Panc1 (cell line): Measurements from ENCODE around the gene AGAP1. TPM values are rescaled to one million over a fixed set of nuclear protein-coding genes. Genes with fewer than 3 reads are reported as not detected.

Experiments
- ATAC-seq: fragments of 200-7000 bp; cut with Tn5 transposase; 2 replicates; pipeline ENCODE4 v1.9.1; 2020; ENCODE audit warnings: mild to moderate bottlenecking, moderate library complexity
- BruUV-seq: library from RNA; stranded (reverse); fragments of 400-500 nt; replicated peaks from 2 replicates; lab custom pipeline; 2021; lab: Mats Ljungman, UMichigan
- CTCF ChIA-PET: fragments of 300-600 bp; sonication (Branson Sonifier 250); formaldehyde crosslinking; loops from one replicate; lab custom pipeline; 2022; ENCODE audit warnings: antibody characterized with exemption; lab: Charles Lee
- POLR2A ChIA-PET: fragments of 300-600 bp; sonication (Branson Sonifier 250); formaldehyde crosslinking; loops from one replicate; lab custom pipeline; 2022; ENCODE audit warnings: antibody characterized with exemption; lab: Charles Lee
- DNase-seq: peaks from one replicate; pipeline ENCODE4 v3.0.0-alpha.2; 2010; ENCODE audit warnings: low read depth, low spot score
- H3K27ac ChIP-seq: 2 replicates; pipeline ENCODE4 v1.5.1; 2011; ENCODE audit warnings: mild to moderate bottlenecking, low read length, inconsistent platforms
- H3K27me3 ChIP-seq: fragments of 200-500 bp; sonication (Bioruptor generic); 2 replicates; pipeline ENCODE4 v1.6.0; 2014; ENCODE audit warnings: low read length, inconsistent platforms; ENCODE audit not compliant: control insufficient read depth, insufficient read depth
- H3K36me3 ChIP-seq: fragments of 200-500 bp; sonication (Bioruptor generic); 2 replicates; pipeline ENCODE4 v1.5.1; 2014; ENCODE audit warnings: inconsistent platforms, mild to moderate bottlenecking, low read length, moderate library complexity; ENCODE audit not compliant: control insufficient read depth, insufficient read depth
- H3K4me1 ChIP-seq: 2 replicates; pipeline ENCODE4 v1.5.1; 2011; ENCODE audit warnings: inconsistent platforms, mild to moderate bottlenecking, low read length, moderate library complexity; ENCODE audit not compliant: control insufficient read depth, insufficient read depth
- H3K4me3 ChIP-seq, 2 experiments: 2 replicates each; pipeline ENCODE4 v1.5.1; 2011 to 2012; ENCODE audit warnings: low read depth in 2 of 2, low read length in 2 of 2, mild to moderate bottlenecking in 2 of 2, inconsistent platforms in 1 of 2, moderate library complexity in 1 of 2
- H3K9me3 ChIP-seq: fragments of 200-500 bp; sonication (Bioruptor generic); 2 replicates; pipeline ENCODE4 v1.5.1; 2014; ENCODE audit warnings: low read depth, mild to moderate bottlenecking, inconsistent platforms, low read length, moderate library complexity; ENCODE audit not compliant: control insufficient read depth, insufficient read depth
- CTCF ChIP-seq: fragments of 450-650 bp; IDR thresholded peaks from 2 replicates; pipeline ENCODE4 v1.5.1; 2017; ENCODE audit warnings: mild to moderate bottlenecking
- POLR2AphosphoS5 ChIP-seq: IDR thresholded peaks from 2 replicates; pipeline ENCODE4 v1.6.1; 2012; ENCODE audit warnings: mild to moderate bottlenecking, low read depth, low read length, moderate library complexity
- SIN3A ChIP-seq: IDR thresholded peaks from 2 replicates; pipeline ENCODE4 v1.6.1; 2012; ENCODE audit warnings: low read depth, mild to moderate bottlenecking, low read length, moderate library complexity, borderline replicate concordance; ENCODE audit not compliant: insufficient read depth
- TCF7L2 ChIP-seq: IDR thresholded peaks from 2 replicates; pipeline ENCODE4 v1.6.1; 2011; ENCODE audit warnings: mild to moderate bottlenecking, low read depth, low read length, inconsistent platforms
- in situ Hi-C: cut with HindIII; loops from 2 replicates; pipeline ENCODE4 v1.10.0; 2016; ENCODE audit warnings: low sequenced_read_pairs, low pct_unique_long_range_greater_than_20kb
- intact Hi-C: fragments of 100-400 bp; cut with micrococcal nuclease; formaldehyde crosslinking; loops from one replicate; pipeline ENCODE4 v1.10.0; 2022; ENCODE audit not compliant: unreplicated experiment
- total RNA-seq: library from RNA; stranded (reverse); gene quantifications from one replicate; pipeline ENCODE4 v1.2.1, GENCODE V29; 2021; ENCODE audit not compliant: unreplicated experiment
- TF ChIP-seq, protein P1 (sequence below), 2 experiments: IDR thresholded peaks; 2 replicates each; pipeline ENCODE4 v1.6.1; 2011 to 2012; ENCODE audit warnings: low read depth in 2 of 2, control low read depth in 1 of 2, low read length in 1 of 2, mild to moderate bottlenecking in 1 of 2, moderate library complexity in 1 of 2; ENCODE audit not compliant: insufficient read depth in 1 of 2

The AGAP1 gene
- total RNA-seq, 1 experiment from 2014 or later: 38.9 TPM

GRCh38 chr2:236073867-236074655 is 580.2 kb downstream of the AGAP1 start:
- no TSS peak for BruUV-seq
- ATAC-seq: no peak
- in situ Hi-C loops: no loop called here
- Histone ChIP-seq H3K4me3 (no peak overlapping the region), H3K36me3 (no peaks in the 10 kb centered on the region), H3K27ac (no peak overlapping the region), H3K9me3 (no peaks in the 10 kb centered on the region), H3K4me1 (no peaks in the 10 kb centered on the region), H3K27me3 (no peaks in the 10 kb centered on the region)
- DNase-seq: no peak
- TF ChIP-seq SIN3A: no peak
- TF ChIP-seq, protein P1, sequence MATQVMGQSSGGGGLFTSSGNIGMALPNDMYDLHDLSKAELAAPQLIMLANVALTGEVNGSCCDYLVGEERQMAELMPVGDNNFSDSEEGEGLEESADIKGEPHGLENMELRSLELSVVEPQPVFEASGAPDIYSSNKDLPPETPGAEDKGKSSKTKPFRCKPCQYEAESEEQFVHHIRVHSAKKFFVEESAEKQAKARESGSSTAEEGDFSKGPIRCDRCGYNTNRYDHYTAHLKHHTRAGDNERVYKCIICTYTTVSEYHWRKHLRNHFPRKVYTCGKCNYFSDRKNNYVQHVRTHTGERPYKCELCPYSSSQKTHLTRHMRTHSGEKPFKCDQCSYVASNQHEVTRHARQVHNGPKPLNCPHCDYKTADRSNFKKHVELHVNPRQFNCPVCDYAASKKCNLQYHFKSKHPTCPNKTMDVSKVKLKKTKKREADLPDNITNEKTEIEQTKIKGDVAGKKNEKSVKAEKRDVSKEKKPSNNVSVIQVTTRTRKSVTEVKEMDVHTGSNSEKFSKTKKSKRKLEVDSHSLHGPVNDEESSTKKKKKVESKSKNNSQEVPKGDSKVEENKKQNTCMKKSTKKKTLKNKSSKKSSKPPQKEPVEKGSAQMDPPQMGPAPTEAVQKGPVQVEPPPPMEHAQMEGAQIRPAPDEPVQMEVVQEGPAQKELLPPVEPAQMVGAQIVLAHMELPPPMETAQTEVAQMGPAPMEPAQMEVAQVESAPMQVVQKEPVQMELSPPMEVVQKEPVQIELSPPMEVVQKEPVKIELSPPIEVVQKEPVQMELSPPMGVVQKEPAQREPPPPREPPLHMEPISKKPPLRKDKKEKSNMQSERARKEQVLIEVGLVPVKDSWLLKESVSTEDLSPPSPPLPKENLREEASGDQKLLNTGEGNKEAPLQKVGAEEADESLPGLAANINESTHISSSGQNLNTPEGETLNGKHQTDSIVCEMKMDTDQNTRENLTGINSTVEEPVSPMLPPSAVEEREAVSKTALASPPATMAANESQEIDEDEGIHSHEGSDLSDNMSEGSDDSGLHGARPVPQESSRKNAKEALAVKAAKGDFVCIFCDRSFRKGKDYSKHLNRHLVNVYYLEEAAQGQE (IDR thresholded peaks at IDR 0.05; ENCODE audit: insufficient read depth in 1 of 2, low read depth in 2 of 2, low read length in 1 of 2): no peak
- no peak for TF ChIP-seq CTCF
- TF ChIP-seq TCF7L2: no peak
- no peak for TF ChIP-seq POLR2AphosphoS5
- ChIA-PET POLR2A (interaction anchor here (0.6 kb wide), 1 partner anchor 22 kb away, joined by 3 read pairs; no protein-coding TSS in a partner anchor), CTCF (interaction anchor here (0.6 kb wide), 1 partner anchor 57 kb away, joined by 4 read pairs; no protein-coding TSS in a partner anchor)
- intact Hi-C loops: no loop called here

DNA sequence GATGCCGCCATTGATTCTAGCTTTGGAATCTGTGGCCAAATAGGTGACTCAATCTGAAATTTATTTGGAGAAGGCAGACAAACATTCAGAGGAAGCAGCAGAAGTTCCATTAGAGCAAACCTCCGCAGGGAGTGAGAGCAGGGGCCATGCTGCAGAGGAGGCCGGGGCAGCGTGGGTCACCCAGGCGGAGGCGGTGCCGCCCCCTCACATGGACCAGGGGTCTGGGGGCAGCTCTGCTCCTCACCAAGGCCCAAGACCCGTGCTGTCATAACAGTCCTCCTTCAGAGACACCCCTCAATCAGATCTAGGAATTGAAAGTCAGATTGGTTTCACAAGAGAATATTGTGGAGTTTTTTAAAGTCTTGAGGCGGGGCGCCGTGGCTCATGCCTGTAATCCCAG is 582.0 kb downstream of the AGAP1 start:
- Histone ChIP-seq H3K4me1 (no peaks in the 10 kb centered on the region), H3K27ac (no peak overlapping the region), H3K9me3 (no peaks in the 10 kb centered on the region), H3K36me3 (no peaks in the 10 kb centered on the region), H3K27me3 (no peaks in the 10 kb centered on the region), H3K4me3 (no peak overlapping the region)
- ChIA-PET CTCF (interaction anchor here (0.7 kb wide), 1 partner anchor 81 kb away, joined by 3 read pairs; no protein-coding TSS in a partner anchor), POLR2A (no interaction called here)
- no peak for ATAC-seq
- no TSS peak for BruUV-seq
- TF ChIP-seq, protein P1 (IDR thresholded peaks at IDR 0.05; ENCODE audit: insufficient read depth in 1 of 2, low read depth in 2 of 2, low read length in 1 of 2): no peak
- TF ChIP-seq TCF7L2: no peak
- TF ChIP-seq SIN3A: no peak
- no peak for TF ChIP-seq CTCF
- TF ChIP-seq POLR2AphosphoS5: no peak
- intact Hi-C loops: no loop called here
- no peak for DNase-seq
- in situ Hi-C loops: no loop called here
